Endothelial cell (in vitro differentiated cells): Measurements from ENCODE around the gene OR1M1. TPM values are rescaled to one million over a fixed set of nuclear protein-coding genes. Genes with fewer than 3 reads are reported as not detected.
"Not testable (repeated sequence)": the region's sequence is repeated elsewhere in the genome, so short reads cannot be mapped to it uniquely, and the experiment has no call there.

Experiments used
- DNase-seq: peaks from one replicate; pipeline ENCODE4 v3.0.0; 2021; ENCODE audit warnings: low spot score
- H3K27ac Mint-ChIP-seq: one replicate; pipeline ENCODE4 v1.8.0; 2021; ENCODE audit warnings: mixed read lengths, inconsistent platforms; ENCODE audit not compliant: unreplicated experiment
- H3K27me3 Mint-ChIP-seq: one replicate; pipeline ENCODE4 v1.8.0; 2021; ENCODE audit warnings: mild to moderate bottlenecking, moderate library complexity, mixed read lengths, inconsistent platforms; ENCODE audit not compliant: unreplicated experiment
- H3K36me3 Mint-ChIP-seq: one replicate; pipeline ENCODE4 v1.8.0; 2021; ENCODE audit warnings: mild to moderate bottlenecking, low read depth, mixed read lengths, inconsistent platforms; ENCODE audit not compliant: unreplicated experiment
- H3K4me1 Mint-ChIP-seq: one replicate; pipeline ENCODE4 v1.8.0; 2021; ENCODE audit warnings: mild to moderate bottlenecking, mixed read lengths, inconsistent platforms; ENCODE audit not compliant: unreplicated experiment
- H3K4me3 Mint-ChIP-seq: one replicate; pipeline ENCODE4 v1.8.0; 2021; ENCODE audit warnings: mild to moderate bottlenecking, mixed read lengths, inconsistent platforms; ENCODE audit not compliant: unreplicated experiment
- H3K9me3 Mint-ChIP-seq: one replicate; pipeline ENCODE4 v1.8.0; 2021; ENCODE audit warnings: mixed read lengths, inconsistent platforms; ENCODE audit not compliant: unreplicated experiment
- CTCF ChIP-seq: fragments of 200-600 bp; sonication (generic); IDR thresholded peaks from one replicate; pipeline ENCODE4 v1.5.0; 2021; ENCODE audit warnings: antibody characterized with exemption; ENCODE audit not compliant: unreplicated experiment
- total RNA-seq: library from RNA; stranded (reverse); fragmentation: NEBNext Ultra II Directional; extraction: Animal tissue kit (Norgen Biotek cat#: 25700); gene quantifications from one replicate; pipeline ENCODE4 v1.2.1, GENCODE V29; 2021; ENCODE audit not compliant: unreplicated experiment

The OR1M1 gene
- total RNA-seq, 1 donor from 2014 or later = not detected

GRCh38 chr19:9054765-9055164 is 32.1 kb upstream of the OR1M1 start:
- H3K36me3 Mint-ChIP-seq = peaks cover 17% of the 10 kb centered on the region
- peaks cover 35% of the 10 kb centered on the region for H3K9me3 Mint-ChIP-seq
- no peaks in the 10 kb centered on the region for H3K4me1 Mint-ChIP-seq
- H3K27ac Mint-ChIP-seq = no peak overlapping the region
- no peak for DNase-seq
- H3K27me3 Mint-ChIP-seq = peaks cover 5% of the 10 kb centered on the region
- H3K4me3 Mint-ChIP-seq = no peak overlapping the region
- no peak for TF ChIP-seq CTCF

- Mint-ChIP-seq H3K36me3 (peaks cover 17% of the 10 kb centered on the region), H3K9me3 (peaks cover 30% of the 10 kb centered on the region)
- not testable (repeated sequence) for H3K27ac Mint-ChIP-seq, H3K4me1 Mint-ChIP-seq, DNase-seq, H3K27me3 Mint-ChIP-seq, H3K4me3 Mint-ChIP-seq
Observed at GRCh38 chr19:9056131-9056530, 30.7 kb upstream of the OR1M1 start.

GRCh38 chr19:9057505-9058258 is 29.2 kb upstream of the OR1M1 start:
- Mint-ChIP-seq H3K4me1 (no peaks in the 10 kb centered on the region), H3K27ac (no peak overlapping the region), H3K27me3 (peaks cover 1% of the 10 kb centered on the region), H3K9me3 (peaks cover 33% of the 10 kb centered on the region), H3K4me3 (peak overlapping the region; percentile 18), H3K36me3 (peaks cover 17% of the 10 kb centered on the region)
- no peak for DNase-seq
- TF ChIP-seq CTCF = no peak

- peaks cover 17% of the 10 kb centered on the region for H3K36me3 Mint-ChIP-seq
- peaks cover 29% of the 10 kb centered on the region for H3K9me3 Mint-ChIP-seq
- no peak for TF ChIP-seq CTCF
- peaks cover 1% of the 10 kb centered on the region for H3K27me3 Mint-ChIP-seq
- H3K4me1 Mint-ChIP-seq = no peaks in the 10 kb centered on the region
- H3K27ac Mint-ChIP-seq = no peak overlapping the region
- no peak for DNase-seq
- H3K4me3 Mint-ChIP-seq = no peak overlapping the region
Observed at GRCh38 chr19:9058905-9059667, 27.8 kb upstream of the OR1M1 start.

- Mint-ChIP-seq H3K36me3 (peaks cover 18% of the 10 kb centered on the region), H3K4me3 (no peak overlapping the region), H3K27ac (no peak overlapping the region), H3K27me3 (peaks cover 5% of the 10 kb centered on the region), H3K9me3 (peaks cover 28% of the 10 kb centered on the region), H3K4me1 (no peaks in the 10 kb centered on the region)
- DNase-seq = no peak
- no peak for TF ChIP-seq CTCF
Observed at GRCh38 chr19:9060564-9061340, 26.1 kb upstream of the OR1M1 start.
